PC-3 (cell line): ENCODE measurements around the gene MAN1B1. TPM values are rescaled to one million over a fixed set of nuclear protein-coding genes. Genes with fewer than 3 reads are reported as not detected.

Experiments
- ATAC-seq: fragments of 200-7000 bp; cut with Tn5 transposase; 2 replicates; pipeline ENCODE4 v1.9.1; 2020; ENCODE audit warnings: mild to moderate bottlenecking, moderate library complexity
- BruUV-seq: library from RNA; stranded (reverse); fragments of 400-500 nt; replicated peaks from 2 replicates; lab custom pipeline; 2021; lab: Mats Ljungman, UMichigan
- CTCF ChIA-PET: fragments of 300-600 bp; sonication (Branson Sonifier 250); formaldehyde crosslinking; loops from one replicate; lab custom pipeline; 2022; ENCODE audit warnings: antibody characterized with exemption; lab: Charles Lee
- POLR2A ChIA-PET: fragments of 300-600 bp; sonication (Branson Sonifier 250); formaldehyde crosslinking; loops from one replicate; lab custom pipeline; 2022; ENCODE audit warnings: antibody characterized with exemption; ENCODE audit not compliant: unreplicated experiment; lab: Charles Lee
- DNase-seq: peaks from one replicate; pipeline ENCODE4 v3.0.0-alpha.2; 2015
- H2AFZ ChIP-seq: fragments of 300-600 bp; sonication (generic); 2 replicates; pipeline ENCODE4 v1.6.0; 2016; ENCODE audit warnings: antibody characterized with exemption, low read length
- H3F3A ChIP-seq: fragments of 300-600 bp; sonication (generic); one replicate; pipeline ENCODE4 v1.6.0; 2017; ENCODE audit warnings: antibody characterized with exemption, low read length, control low read depth, mild to moderate bottlenecking; ENCODE audit not compliant: unreplicated experiment
- H3K27ac ChIP-seq: fragments of 300-600 bp; sonication (generic); 2 replicates; pipeline ENCODE4 v1.5.1; 2016; ENCODE audit warnings: mild to moderate bottlenecking, low read length
- H3K27me3 ChIP-seq: fragments of 300-600 bp; sonication (generic); 2 replicates; pipeline ENCODE4 v1.6.1; 2016; ENCODE audit warnings: low read length, mixed read lengths
- H3K36me3 ChIP-seq: fragments of 300-600 bp; sonication (generic); 2 replicates; pipeline ENCODE4 v1.6.1; 2016; ENCODE audit warnings: low read depth, mixed run types, low read length, mixed read lengths
- H3K4me1 ChIP-seq: fragments of 300-600 bp; sonication (generic); 2 replicates; pipeline ENCODE4 v1.5.1; 2016; ENCODE audit warnings: low read length; ENCODE audit not compliant: insufficient read depth
- H3K4me2 ChIP-seq: fragments of 300-600 bp; sonication (generic); 2 replicates; pipeline ENCODE4 v1.6.0; 2016; ENCODE audit warnings: low read length
- H3K4me3 ChIP-seq: fragments of 300-600 bp; sonication (generic); 2 replicates; pipeline ENCODE4 v1.5.1; 2016; ENCODE audit warnings: mild to moderate bottlenecking, low read length, mixed read lengths
- H3K79me2 ChIP-seq: fragments of 300-600 bp; sonication (generic); 2 replicates; pipeline ENCODE4 v1.6.1; 2017; ENCODE audit warnings: low read length, mixed read lengths
- H3K9ac ChIP-seq: fragments of 300-600 bp; sonication (generic); 2 replicates; pipeline ENCODE4 v1.6.0; 2016; ENCODE audit warnings: mild to moderate bottlenecking, low read length
- H3K9me2 ChIP-seq: fragments of 300-600 bp; sonication (generic); replicated peaks from 2 replicates; pipeline ENCODE4 v1.6.1; 2016; ENCODE audit warnings: mixed run types, low read length, mixed read lengths
- H3K9me3 ChIP-seq: fragments of 300-600 bp; sonication (generic); 2 replicates; pipeline ENCODE4 v1.6.1; 2016; ENCODE audit warnings: low read length, mixed read lengths
- H4K20me1 ChIP-seq: fragments of 300-600 bp; sonication (generic); 2 replicates; pipeline ENCODE4 v1.6.1; 2016; ENCODE audit warnings: low read length, mixed read lengths
- CTCF ChIP-seq: fragments of 300-600 bp; sonication (generic); conservative IDR thresholded peaks from 2 replicates; pipeline ENCODE4 v1.5.1; 2017; ENCODE audit warnings: antibody characterized with exemption, low read depth, mild to moderate bottlenecking, low read length
- EZH2 ChIP-seq: fragments of 300-600 bp; sonication (generic); IDR thresholded peaks from one replicate; pipeline ENCODE4 v1.6.1; 2017; ENCODE audit warnings: antibody characterized with exemption, mild to moderate bottlenecking, low read length; ENCODE audit not compliant: unreplicated experiment
- EZH2phosphoT487 ChIP-seq: fragments of 300-600 bp; sonication (generic); IDR thresholded peaks from 2 replicates; pipeline ENCODE4 v1.6.1; 2018; ENCODE audit warnings: mild to moderate bottlenecking, antibody characterized with exemption, low read length, borderline replicate concordance
- intact Hi-C: fragments of 100-400 bp; cut with micrococcal nuclease; formaldehyde crosslinking; loops from 2 replicates; pipeline ENCODE4 v1.9.0; 2023
- total RNA-seq: library from RNA; depleted of rRNA; stranded (reverse); fragments of >200 nt; gene quantifications from 2 replicates; pipeline ENCODE4 v1.2.3, GENCODE V29; 2014

Gene MAN1B1
- total RNA-seq, 1 experiment from 2014 or later: 65.5 TPM

- Histone ChIP-seq H3K27me3 (no peaks in the 10 kb centered on the region), H3F3A (no peaks in the 10 kb centered on the region), H3K4me1 (no peaks in the 10 kb centered on the region), H3K36me3 (no peaks in the 10 kb centered on the region), H2AFZ (no peak overlapping the region), H3K4me2 (no peak overlapping the region), H4K20me1 (no peaks in the 10 kb centered on the region), H3K9me3 (no peaks in the 10 kb centered on the region), H3K79me2 (peaks cover 8% of the 10 kb centered on the region; the same call in 1 of the 2 replicates), H3K9ac (no peak overlapping the region), H3K9me2 (no peaks in the 10 kb centered on the region), H3K27ac (no peak overlapping the region), H3K4me3 (no peak overlapping the region)
- DNase-seq: no peak
- BruUV-seq: no TSS peak
- ChIA-PET CTCF (no interaction called here), POLR2A (no interaction called here)
- intact Hi-C loops: no loop called here
- TF ChIP-seq EZH2 (no peak), EZH2phosphoT487 (no peak), CTCF (no peak)
- no peak for ATAC-seq
Observed at GRCh38 chr9:137076636-137077009, 10.2 kb upstream of the MAN1B1 start.

GRCh38 chr9:137077010-137077747, 9.6 kb upstream of the MAN1B1 start, which contains the start of gene UAP1L1:
Gene UAP1L1 (plus strand): TSS chr9:137077517. CDS start chr9:137077533, 16 bp downstream.
- Histone ChIP-seq H3F3A (no peaks in the 10 kb centered on the region), H3K9me2 (no peaks in the 10 kb centered on the region), H3K4me3 (peak within 1 kb of the TSS; percentile 73), H3K79me2 (peaks cover 8% of the 10 kb centered on the region; the same call in 1 of the 2 replicates), H3K27me3 (no peaks in the 10 kb centered on the region), H2AFZ (peak within 1 kb of the TSS; percentile 42; the same call in 1 of the 2 replicates), H3K9ac (peak within 1 kb of the TSS; percentile 45; the same call in 1 of the 2 replicates), H3K27ac (no peak within 1 kb of the TSS), H3K4me2 (peak within 1 kb of the TSS; percentile 85), H3K9me3 (no peaks in the 10 kb centered on the region), H3K4me1 (no peaks in the 10 kb centered on the region), H4K20me1 (no peaks in the 10 kb centered on the region), H3K36me3 (no peaks in the 10 kb centered on the region)
- POLR2A ChIA-PET: no interaction called here
- BruUV-seq: no TSS peak
- intact Hi-C loops: no loop called here
- TF ChIP-seq CTCF (no peak), EZH2phosphoT487 (no peak), EZH2 (no peak)
- ATAC-seq: peak; percentile 74
- DNase-seq: peak; percentile 26
- CTCF ChIA-PET: no interaction called here
